ENCODE data around the gene BCORL1. TPM values are rescaled to one million over a fixed set of nuclear protein-coding genes. Genes with fewer than 3 reads are reported as not detected.

Gene BCORL1, protein sequence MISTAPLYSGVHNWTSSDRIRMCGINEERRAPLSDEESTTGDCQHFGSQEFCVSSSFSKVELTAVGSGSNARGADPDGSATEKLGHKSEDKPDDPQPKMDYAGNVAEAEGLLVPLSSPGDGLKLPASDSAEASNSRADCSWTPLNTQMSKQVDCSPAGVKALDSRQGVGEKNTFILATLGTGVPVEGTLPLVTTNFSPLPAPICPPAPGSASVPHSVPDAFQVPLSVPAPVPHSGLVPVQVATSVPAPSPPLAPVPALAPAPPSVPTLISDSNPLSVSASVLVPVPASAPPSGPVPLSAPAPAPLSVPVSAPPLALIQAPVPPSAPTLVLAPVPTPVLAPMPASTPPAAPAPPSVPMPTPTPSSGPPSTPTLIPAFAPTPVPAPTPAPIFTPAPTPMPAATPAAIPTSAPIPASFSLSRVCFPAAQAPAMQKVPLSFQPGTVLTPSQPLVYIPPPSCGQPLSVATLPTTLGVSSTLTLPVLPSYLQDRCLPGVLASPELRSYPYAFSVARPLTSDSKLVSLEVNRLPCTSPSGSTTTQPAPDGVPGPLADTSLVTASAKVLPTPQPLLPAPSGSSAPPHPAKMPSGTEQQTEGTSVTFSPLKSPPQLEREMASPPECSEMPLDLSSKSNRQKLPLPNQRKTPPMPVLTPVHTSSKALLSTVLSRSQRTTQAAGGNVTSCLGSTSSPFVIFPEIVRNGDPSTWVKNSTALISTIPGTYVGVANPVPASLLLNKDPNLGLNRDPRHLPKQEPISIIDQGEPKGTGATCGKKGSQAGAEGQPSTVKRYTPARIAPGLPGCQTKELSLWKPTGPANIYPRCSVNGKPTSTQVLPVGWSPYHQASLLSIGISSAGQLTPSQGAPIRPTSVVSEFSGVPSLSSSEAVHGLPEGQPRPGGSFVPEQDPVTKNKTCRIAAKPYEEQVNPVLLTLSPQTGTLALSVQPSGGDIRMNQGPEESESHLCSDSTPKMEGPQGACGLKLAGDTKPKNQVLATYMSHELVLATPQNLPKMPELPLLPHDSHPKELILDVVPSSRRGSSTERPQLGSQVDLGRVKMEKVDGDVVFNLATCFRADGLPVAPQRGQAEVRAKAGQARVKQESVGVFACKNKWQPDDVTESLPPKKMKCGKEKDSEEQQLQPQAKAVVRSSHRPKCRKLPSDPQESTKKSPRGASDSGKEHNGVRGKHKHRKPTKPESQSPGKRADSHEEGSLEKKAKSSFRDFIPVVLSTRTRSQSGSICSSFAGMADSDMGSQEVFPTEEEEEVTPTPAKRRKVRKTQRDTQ (N-terminal part only)
- 1.6 and 1.7 TPM in 2 replicates for total RNA-seq

DNA sequence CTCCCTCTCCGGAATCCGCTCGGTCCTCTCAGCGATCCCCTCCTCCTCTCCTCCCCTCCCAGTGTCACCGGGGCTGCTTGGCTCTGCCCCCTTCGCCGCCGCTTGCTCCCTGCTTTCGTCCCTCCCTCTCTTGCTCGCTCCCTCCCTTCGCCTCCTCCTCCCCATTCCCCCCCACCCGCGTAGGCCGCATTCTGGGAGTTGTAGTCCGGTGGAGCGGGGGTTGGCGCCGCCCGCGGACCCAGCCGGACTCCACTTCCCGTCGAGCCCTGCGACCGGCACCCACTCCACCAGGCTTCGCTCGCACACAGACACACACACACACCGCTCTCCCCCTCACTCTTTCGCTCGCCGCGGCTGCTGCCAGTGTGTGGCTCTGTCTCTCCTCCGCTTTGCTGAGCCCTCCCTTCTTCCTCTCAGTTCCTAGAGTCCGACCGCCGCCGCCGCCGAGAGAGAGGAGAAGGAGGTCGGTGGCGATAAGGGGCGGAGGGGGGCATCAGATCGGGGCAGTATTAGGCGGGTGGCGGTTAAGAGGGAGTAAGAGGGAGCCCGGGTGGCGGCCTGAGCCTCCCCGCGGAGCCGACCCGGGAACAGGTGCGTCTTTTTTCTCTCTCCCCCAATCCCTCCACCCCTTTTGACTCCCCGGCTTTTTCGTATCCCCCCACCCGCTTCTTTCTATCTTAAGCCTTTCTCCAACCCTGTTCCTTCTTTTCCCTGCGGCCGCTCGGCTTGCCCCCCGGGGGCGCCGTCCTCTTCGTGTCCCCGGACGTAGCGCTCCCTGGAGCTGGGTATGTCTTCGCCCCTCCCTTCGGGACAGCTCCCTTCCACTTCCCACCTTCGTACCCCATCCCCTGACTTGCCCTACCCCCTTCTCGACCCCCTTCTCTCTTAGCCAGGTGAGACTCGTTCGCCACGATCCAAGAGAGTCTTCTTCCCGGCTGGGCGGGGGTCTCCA, at the start of gene BCORL1:
BCORL1 (plus strand) TSS at position 336 of the 952 bp plus-strand sequence. CDS start 22,597 bp downstream, outside the sequence.
- DNase-seq (ENCODE audit: low read depth): peak; percentile 32
- TF ChIP-seq, protein P1, sequence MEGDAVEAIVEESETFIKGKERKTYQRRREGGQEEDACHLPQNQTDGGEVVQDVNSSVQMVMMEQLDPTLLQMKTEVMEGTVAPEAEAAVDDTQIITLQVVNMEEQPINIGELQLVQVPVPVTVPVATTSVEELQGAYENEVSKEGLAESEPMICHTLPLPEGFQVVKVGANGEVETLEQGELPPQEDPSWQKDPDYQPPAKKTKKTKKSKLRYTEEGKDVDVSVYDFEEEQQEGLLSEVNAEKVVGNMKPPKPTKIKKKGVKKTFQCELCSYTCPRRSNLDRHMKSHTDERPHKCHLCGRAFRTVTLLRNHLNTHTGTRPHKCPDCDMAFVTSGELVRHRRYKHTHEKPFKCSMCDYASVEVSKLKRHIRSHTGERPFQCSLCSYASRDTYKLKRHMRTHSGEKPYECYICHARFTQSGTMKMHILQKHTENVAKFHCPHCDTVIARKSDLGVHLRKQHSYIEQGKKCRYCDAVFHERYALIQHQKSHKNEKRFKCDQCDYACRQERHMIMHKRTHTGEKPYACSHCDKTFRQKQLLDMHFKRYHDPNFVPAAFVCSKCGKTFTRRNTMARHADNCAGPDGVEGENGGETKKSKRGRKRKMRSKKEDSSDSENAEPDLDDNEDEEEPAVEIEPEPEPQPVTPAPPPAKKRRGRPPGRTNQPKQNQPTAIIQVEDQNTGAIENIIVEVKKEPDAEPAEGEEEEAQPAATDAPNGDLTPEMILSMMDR (conservative IDR thresholded peaks at IDR 0.05; ENCODE audit: low read depth, low read length): no peak
- H3K4me3 ChIP-seq (ENCODE audit: low read depth, low read length): peak within 1 kb of the TSS; percentile 65

DNA sequence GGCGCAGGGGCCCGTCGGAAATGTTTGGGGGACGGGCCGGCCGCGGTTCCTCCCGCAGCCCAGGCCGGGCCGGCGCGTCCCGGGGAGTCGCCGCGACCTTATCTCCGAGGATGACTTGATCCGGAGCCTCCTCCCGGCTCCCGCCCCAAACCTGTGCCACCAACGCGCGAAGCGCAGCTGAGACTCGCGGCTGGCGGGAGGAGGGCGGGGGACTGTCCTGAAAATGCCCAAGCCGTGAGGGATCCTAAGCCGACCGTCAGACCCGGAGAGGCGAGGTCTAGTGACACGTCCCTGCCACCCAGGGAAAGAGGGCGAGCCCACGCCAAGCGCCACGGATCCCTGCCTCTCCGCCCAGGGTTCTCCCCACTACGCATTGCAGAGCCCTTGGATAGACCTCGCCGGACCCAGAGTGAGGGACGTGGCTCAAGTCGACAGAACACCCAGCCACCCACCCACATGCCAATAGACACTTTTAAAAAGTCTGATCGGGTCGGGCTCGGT, 49.6 kb upstream of the BCORL1 start:
- H3K4me3 ChIP-seq (ENCODE audit: low read depth, low read length): peak overlapping the region; percentile 34
- DNase-seq (ENCODE audit: low read depth): no peak
- TF ChIP-seq, protein P1 (conservative IDR thresholded peaks at IDR 0.05; ENCODE audit: low read depth, low read length): no peak

DNA sequence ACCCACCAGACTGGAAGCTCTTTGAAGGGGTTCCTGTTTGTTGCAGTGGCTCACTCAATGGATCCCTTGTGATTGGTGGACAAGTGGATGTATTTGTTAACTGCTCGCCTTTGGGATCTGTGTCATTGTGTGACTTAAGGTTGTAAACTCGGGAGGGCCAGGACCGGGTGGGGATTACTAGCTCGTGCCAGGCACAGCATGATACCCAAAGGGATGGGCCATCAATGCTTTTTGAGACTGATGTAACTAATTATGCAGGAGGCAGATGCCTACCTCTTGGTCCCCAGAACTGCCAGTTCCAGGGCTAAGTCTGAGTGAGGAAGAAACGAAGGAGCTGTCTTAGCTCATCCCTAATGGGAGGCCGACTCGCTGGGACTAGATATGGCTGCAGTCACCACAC, 48.7 kb upstream of the BCORL1 start:
- no peak for DNase-seq (ENCODE audit: low read depth)
- H3K4me3 ChIP-seq (ENCODE audit: low read depth, low read length): no peak overlapping the region
- TF ChIP-seq, protein P1 (conservative IDR thresholded peaks at IDR 0.05; ENCODE audit: low read depth, low read length): no peak

DNA sequence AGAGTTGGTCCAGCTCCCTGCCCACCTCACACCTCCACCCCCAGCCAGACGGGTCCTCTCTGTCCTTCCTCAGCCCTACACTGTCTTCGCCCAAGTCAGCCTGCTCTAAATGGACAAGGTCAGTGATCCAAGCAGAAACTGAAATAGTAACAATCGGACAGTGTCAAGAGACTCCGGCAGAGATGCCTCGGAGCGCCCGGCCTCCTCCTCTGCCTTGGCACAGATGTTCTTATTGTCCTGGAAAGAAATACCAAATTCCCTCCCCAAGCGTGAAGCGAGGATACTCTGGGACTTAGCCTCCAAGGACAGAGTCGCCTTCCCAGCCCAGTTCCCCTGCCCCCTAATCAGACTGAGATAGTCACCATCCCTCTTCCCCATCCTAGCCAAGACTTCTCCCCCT, 48.0 kb upstream of the BCORL1 start:
- TF ChIP-seq, protein P1 (conservative IDR thresholded peaks at IDR 0.05; ENCODE audit: low read depth, low read length): no peak
- DNase-seq (ENCODE audit: low read depth): no peak
- H3K4me3 ChIP-seq (ENCODE audit: low read depth, low read length): no peak overlapping the region

DNA sequence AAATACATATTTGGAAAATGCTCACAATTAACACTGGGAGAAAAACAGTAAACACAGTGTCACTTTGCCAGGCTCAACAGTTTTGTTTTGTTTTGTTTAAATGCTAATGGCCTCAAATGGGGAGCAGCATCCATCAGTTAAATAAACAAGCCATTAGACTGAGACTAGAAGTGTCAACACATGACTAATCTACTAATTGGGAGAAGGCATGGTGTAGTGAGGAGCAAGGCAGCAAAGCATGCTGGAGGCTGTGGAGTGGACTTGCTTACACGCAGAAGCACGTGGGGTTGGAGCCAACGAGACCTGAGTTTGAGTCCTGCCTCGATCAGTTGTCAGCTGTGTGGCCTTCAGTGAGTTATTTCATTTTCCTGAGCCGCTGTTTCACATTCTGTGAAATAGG, 47.5 kb upstream of the BCORL1 start:
- TF ChIP-seq, protein P1 (conservative IDR thresholded peaks at IDR 0.05; ENCODE audit: low read depth, low read length): no peak
- DNase-seq (ENCODE audit: low read depth): no peak
- no peak overlapping the region for H3K4me3 ChIP-seq (ENCODE audit: low read depth, low read length)
